GM23248 (cell line): ENCODE measurements around the gene GOSR1.
"Not testable (repeated sequence)": the region's sequence is repeated elsewhere in the genome, so short reads cannot be mapped to it uniquely, and the experiment has no call there.

Source experiments
- EZH2 ChIP-seq: fragments of 200-600 bp; sonication (generic); IDR thresholded peaks from 2 replicates; pipeline ENCODE4 v1.6.1; 2018; ENCODE audit warnings: antibody characterized with exemption, mild to moderate bottlenecking; ENCODE audit not compliant: insufficient read depth, poor library complexity, severe bottlenecking
- EZH2phosphoT487 ChIP-seq: fragments of 200-600 bp; sonication (generic); IDR thresholded peaks from 2 replicates; pipeline ENCODE4 v1.6.1; 2018; ENCODE audit warnings: antibody characterized with exemption, moderate library complexity, mild to moderate bottlenecking, low read depth; ENCODE audit not compliant: insufficient read depth

DNA sequence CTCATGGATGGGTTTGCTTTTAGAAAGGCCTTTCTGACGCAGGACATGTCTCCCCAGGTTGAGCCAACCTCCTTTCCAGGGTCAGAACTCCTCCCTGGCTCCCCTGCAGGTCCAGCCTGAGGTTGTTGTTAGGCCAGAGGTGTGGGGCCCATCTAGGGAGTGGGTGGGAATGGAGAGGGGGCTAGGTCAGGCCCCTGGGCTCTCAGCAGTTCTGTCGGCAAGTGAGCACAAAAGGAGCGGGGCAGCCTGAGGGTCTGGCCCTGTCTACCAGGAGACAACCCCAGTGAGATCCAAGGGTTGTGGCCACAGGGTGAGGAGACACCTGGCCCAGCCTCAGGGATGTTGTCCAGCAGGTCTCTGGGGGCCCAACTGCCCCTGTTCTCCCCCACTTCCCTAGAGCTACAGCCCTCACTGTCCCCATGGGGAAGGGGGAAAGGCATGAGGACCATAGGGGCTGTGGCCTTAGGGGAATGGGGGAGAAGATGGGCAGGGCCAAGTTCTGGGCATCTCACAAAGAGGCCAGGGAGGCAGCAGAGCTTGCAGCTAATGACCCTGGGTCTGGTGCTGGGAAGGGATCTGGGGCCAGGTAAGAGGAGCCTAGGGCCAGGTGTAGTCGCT is 76.7 kb downstream of the GOSR1 start:
- TF ChIP-seq EZH2, EZH2phosphoT487: not testable (repeated sequence)
